Stimulated activated CD4-positive, alpha-beta T cell treated with anti-CD3 and anti-CD28 coated beads, Interleukin-12 subunit alpha, Interleukin-12 subunit beta, amount 100 ng/mL, for 4 hours (primary cell): ENCODE results near the gene OCRL.
A peak's percentile ranks its signal among the peaks of the same experiment; 100 is the strongest.
"Not testable (repeated sequence)": the region's sequence is repeated elsewhere in the genome, so short reads cannot be mapped to it uniquely, and the experiment has no call there.

Experiments
- DNase-seq: peaks from one replicate; pipeline ENCODE4 v3.0.0-alpha.2; 2020

Gene OCRL

DNA sequence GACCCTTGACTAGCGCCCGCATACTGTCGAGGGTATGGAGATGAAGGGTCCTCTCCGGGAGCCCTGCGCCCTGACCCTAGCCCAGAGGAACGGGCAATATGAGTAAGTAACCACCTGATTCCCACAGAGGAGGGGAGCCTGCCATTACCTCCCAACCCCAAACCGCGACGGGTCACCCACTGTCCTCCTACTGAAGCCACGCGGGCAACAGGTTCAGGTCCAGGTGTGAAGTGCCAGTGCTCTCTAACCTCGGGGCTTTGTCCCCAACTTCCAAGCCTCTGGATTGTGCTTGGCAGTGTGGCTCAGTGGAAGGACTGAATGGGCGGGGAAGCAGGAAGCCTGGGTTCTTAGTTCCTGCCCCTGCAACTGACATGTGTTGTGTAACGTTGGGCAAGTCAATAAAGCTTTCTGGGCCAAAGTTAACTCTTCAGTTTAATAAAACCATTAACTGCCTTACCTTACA, 694 bp downstream of the OCRL start:
- peak; percentile 1 for DNase-seq

DNA sequence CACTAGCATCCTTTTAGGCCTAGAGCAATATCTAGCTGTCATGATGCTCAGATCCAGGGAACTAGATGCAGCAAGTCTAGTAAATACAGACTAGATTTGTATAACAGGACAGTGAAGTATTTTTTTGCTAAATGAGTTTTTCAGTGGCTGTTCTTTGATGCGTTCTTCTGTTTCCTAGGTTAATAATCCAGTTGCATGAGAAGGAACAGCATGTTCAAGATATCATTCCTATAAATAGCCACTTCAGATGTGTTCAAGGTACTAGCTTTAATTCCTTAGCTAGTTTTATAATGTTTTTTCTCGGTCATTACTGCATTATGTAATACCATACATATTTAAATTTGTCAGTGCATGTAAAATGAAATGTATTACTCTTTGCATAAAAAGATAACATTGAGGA, 4.7 kb downstream of the OCRL start:
- no peak for DNase-seq

DNA sequence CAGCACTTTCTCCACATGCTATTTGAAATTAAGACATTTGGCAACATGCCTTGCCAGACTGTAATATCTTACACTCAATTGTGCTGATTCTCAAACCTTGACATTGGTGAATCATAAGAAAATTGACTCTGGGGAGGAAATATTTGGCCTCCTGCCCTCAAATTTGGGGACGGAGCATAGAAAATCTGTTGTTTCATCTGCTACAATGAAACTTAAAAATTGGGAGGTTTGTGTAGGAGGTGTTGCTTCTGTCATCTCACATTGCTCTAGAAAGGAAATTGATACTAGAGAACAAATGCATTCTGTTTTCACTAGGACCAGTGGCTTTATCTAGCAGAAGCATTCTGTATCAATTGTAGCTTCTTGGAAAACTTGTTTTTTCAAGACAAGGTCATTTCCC, 5.3 kb downstream of the OCRL start:
- no peak for DNase-seq

DNA sequence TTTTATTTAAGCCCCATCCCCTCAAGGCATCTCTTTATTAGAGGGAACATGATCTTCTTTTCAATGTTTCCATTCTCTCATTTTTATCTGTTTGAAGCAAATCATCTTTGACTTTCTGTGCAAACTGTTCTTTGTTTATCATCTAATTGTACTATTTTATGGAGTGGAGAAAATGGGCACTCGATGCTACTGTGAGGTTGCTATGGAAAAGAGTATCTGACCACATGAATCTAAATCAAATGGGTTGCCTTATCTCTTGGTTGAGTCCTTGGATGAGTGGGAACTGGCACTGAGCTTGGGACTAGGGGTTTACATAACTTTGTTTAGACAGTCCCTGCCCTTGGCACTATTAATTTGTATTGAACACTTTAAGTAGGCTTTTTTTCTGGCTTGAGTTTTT, 9.1 kb downstream of the OCRL start:
- no peak for DNase-seq

DNA sequence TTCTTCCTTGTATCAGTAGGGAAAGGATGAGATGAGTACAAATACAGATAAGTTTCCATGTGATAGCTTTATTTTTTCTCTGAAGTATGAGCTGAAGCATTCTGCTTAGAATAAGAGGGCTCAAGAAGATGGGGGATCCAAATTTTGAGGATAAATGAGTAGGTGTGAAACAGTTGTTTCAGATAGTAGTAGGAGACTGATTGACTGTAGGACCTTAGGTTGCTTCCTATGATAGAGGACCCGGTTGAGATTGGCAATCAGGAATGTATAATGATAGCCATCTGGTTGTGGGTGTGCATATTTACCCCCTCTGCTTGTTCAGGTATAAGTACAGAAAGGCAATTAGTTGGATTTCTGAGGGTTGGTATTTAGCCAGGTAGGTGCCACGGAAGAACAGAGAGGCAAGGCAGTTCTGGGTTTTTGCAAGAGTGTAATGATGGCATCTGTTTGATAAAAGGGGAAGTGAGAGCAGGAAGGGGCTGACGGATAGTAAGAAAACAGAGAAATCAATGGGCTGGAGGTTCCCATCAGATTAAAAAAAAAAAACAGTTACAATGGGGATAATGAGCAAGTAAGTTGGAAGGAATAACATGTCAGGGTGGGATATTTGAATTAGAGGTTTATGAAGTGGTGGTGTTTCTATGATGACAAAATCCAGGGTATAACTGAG, 13.7 kb downstream of the OCRL start:
- no peak for DNase-seq

DNA sequence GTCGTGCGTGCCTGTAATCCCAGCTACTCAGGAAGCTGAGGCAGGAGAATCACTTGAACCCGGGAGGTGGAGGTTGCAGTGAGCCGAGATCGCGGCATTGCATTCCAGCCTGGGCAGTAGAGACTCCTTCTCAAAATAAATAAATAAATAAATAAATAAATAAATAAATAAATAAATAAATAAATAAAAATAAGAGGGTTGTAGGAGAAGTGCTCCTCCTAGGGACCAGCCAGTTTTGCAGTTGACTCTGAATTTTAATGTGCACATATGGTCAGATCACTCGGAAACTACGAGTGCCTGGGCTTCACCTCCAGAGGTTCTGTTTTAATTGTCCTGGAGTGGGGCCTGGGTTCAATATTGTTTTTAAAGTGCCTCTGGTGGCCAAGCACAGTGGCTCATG, 14.8 kb downstream of the OCRL start:
- not testable (repeated sequence) for DNase-seq

DNA sequence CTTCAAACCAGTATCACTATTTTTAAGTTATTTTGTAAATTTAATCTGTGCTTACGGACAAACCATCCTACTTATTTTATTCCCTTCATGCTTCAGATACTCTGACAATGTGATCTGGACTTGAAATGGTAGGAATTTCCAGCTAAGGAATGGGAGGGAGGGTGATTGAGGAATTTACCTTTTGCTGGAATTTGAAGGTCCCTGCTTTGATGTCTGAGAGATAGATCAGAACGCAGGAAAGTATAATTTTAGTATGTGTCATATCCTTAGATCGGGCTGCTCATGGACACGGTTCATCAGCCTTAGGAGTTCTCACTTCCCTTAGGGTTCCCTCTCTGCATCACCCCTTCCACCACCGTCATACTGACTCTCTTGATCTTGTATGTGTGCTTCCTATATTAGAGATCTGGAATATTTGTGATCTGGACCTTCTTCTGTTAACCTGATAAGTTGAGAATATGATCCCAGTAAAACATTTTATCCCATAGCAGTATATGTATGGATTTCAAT, 16.8 kb downstream of the OCRL start:
- DNase-seq: no peak

DNA sequence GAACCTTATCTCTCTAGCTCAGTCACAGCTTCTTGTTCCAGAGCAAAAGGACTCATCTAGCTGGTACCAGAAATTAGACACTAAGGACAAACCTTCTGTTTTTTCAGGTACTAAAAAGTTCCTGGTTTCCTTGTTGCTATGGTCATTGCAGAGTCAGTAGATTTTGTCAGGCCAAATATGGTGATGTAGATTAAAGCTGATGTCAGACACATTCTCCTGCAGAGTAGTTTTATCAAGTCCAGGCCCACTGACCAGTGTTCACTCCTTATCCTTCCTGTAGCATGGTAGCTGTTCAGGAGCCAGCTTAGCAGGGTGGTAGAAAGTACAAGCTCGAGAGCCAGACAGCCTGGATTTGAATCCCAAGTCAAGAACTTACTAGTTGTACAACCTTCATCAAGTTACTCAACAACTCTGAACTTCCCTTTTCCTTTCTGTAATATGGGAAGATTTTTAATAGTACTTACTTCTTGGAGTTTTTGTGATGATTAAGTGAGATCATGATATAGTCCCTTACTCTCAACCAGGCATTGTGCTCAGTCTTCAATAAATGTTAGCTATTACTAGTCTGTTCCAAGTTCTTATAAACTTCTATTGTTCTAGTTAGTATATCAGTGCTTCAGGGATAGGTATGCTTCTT, 17.9 kb downstream of the OCRL start:
- no peak for DNase-seq

DNA sequence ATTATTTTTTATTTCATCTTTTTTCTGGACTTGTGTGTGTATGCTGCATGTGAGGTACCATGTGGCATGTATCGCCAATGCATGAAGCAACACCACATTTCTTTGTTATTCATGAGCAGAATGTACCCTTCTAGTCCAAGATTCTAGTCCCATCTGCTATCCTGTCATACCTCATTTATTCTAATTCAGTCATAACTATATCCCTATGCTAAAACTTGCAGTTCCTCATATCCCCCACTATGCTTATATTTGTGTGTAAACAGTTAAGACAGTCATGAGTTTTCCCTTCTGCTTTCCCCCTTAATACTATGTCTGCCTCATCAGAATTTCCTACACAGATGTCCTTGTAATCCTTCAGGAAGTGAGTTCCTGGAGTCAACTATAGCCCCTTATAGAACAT, 19.7 kb downstream of the OCRL start:
- DNase-seq: no peak

DNA sequence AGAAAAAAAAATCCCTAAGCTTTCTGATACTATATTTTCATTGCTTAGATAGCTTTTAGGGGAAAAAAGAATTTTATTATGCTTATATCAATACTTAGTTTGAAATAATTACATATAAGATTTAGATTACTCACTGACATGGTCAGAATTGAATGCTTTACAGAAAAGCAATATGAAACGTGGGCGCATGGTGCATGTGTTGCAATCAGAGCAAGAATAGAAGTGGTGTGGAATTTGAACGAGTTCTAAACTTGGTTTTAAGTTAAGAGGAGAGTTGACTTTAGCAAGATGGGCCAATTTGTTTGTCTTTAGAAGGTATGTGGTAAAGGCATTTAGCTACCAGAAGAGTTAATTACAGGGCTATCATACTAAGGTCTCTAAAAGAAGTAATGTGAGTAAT, 21.4 kb downstream of the OCRL start:
- DNase-seq: no peak

DNA sequence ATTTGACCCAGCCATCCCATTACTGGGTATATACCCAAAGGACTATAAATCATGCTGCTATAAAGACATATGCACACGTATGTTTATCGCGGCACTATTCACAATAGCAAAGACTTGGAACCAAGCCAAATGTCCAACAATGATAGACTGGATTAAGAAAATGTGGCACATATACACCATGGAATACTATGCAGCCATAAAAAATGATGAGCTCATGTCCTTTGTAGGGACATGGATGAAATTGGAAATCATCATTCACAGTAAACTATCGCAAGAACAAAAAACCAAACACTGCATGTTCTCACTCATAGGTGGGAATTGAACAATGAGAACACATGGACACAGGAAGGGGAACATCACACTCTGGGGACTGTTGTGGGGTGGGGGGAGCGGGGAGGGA, 24.3 kb downstream of the OCRL start:
- not testable (repeated sequence) for DNase-seq

DNA sequence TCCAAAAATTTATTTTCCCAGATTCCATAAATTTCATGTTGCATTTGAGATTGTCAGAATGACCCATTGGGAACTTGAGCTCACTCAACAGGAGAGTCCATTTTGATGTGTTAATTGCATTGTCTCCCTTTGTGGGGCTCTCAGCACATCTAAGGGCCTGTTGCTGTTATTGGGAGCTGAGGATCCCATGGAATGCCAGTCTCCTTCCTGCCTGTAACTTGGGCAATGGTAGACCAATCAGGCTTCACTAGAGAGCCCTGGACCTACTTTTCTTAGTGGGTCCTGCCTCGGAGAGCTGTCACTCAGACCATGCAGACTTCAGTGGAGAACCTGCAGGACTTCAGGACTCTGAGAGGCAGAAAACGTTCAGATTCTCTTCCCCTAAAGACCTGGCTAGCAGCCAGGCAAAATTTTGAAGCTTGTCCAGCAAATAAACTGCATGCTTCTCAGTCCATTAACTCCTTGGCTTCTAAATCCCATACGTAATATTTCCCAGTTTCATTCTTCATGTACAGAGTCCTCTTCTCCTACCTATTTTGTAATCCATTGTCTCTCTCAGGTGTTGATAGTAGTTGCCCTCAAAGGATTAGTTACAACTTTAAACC, 25.1 kb downstream of the OCRL start:
- no peak for DNase-seq

DNA sequence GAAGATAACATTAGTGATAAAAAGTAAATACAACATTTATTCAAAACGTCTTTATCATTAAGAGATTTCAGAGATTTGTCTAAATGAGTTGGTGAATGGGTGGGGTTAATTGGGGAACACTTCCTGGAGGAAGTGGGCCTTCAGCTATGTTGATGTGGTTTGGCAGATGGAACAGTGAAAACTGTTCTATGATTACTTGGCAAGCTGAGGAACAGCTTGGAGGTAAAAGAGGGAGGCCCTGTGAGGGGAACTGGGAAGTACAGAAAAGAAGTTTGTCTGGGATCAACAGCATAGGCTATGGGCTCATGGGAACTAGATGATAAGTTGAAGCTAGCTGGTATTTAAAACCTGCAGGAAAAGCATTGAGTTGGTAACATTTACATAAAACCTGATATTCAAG, 26.0 kb downstream of the OCRL start:
- no peak for DNase-seq

DNA sequence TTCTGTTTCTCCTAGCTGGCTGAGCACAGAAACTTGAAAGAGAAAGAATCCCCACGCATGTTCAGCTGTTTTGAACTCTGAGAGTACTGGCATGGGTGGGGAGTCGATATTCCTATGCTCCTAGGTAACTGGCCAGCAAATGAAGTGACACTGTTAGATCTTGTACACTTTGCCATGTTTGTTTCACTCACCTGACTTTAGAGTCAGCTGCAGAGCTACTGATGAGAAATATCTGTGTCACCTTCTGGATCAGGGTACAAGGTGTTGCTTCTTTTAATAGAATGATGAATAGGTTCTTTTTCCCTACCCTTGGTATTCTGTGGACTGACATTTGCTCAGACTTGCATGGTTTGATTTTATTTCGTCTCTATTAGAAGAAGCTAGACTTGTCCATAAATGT, 28.3 kb downstream of the OCRL start:
- DNase-seq: no peak

DNA sequence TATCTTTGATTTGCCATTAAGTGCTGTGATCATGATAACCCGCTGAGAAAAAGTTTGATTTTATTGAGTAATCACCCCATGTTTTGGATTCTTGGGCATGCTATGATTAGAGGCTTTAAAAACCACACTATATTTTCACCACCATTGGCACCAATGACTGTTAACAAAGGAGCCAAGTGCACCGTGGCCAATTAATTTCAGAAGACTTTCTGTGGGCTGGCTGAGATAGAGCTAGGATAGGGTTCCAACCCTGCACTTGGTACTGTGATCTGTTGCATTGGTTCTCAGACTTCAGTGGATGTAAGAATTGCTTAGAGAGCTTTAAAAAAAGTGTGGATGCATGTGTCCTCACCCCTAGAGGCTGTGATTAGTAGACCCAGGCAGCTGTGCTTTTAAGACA, 32.4 kb downstream of the OCRL start:
- no peak for DNase-seq

DNA sequence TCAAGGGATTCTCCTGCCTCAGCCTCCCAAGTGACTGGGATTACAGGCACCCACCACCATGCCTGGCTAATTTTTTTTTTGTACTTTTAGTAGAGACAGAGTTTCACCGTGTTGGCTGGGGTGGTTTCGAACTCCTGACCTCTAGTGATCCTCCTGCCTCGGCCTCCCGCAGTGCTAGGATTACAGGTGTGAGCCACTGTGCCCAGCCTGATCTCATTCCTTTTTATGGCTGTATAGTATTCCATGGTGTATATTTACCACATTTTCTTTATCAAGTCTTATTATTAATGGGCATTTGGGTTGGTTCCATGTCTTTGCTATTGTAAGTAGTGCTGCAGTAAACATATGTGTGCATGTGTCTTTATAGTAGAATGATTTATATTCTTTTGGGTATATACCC, 33.6 kb downstream of the OCRL start:
- not testable (repeated sequence) for DNase-seq

DNA sequence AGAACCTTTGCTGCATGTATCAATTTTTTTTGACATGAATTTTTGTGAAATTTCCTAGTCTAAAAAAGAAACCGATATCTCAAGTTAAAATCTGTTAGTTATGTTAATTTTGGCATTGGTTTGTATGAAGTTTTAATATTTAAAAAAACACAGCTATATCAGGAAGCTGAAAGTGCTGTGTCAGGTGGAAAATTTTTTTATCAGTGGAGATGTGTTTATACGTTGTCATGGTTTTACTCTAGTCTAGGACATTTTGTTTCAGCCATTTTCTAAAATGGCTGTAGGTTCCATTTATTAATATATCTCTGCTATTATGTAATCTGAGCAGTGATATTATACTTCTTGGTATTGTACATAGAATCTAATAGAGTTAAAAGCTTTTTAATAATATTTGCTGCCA, 34.2 kb downstream of the OCRL start:
- no peak for DNase-seq

DNA sequence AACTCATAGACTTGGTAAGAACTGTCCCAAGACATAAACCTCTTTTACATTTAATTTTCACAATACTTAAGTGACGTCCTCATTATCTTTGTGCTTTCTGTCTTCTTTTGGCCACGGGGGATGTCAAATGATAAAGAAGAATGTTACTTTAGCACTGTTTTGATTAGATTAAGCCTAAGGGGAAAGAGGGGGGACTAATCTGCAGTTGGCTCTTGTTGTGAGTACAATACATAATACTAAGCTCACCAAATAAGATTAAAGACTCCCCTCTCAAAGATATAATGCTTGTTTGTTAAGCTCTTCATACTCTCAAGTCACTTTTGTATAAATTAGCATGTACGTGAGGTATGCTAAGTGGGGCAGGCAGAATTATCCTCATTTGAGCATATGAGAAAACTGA, 36.5 kb downstream of the OCRL start:
- DNase-seq: no peak

DNA sequence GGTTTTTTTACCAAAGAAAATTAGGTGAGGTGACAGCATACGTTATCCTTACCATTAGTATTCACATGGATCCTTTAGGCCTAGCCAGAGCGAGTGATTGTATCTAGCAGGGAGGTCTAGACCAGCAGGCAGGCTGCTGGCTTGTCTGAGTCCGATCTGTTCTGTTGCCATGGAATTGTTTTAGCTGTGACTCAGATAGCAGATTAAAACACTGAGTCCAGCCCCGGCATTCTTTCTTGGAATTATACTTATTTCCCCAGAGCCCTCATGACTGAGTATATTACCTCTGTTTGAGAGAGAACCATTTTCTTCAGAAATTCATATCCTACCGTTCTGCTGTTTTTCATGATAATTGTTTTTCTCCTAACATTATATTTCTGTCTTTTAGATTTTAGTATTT, 37.4 kb downstream of the OCRL start:
- DNase-seq: no peak

DNA sequence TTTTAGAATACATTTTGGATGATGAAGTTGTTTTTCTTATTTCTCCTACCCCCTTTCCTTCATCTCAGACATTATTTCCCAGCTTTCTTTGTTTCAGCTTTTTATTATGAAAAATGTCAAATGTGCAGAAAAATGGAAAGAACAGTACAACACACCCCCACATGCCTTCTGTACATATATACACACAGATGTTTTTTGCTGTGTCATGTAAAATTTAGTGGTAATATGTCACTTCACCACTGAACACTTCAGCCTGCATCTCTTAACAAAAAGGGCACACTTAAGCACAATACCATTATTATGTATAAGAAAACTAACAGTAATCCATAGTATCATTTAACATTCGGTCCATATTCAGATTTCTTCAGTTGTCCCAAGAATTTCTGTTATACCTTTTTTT, 37.8 kb downstream of the OCRL start:
- DNase-seq: no peak

DNA sequence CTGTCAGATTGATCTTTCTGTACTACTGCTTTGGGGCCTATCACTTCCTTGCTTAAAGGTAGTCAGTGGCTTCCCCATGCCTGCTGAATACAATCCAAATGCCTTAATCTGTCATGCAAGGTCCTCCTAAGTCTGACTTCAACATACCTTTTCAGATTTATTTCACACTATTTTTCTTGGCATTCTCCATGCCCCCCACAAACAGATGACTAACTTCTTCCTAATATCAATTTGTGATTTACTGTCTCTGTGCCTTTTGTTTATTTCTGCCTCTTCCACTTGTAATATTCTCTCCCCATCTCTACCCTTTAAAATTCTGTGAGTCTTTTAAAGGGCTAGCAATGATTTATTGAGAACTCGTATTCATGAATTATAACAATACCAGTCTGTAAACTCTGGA, 41.8 kb downstream of the OCRL start:
- no peak for DNase-seq

DNA sequence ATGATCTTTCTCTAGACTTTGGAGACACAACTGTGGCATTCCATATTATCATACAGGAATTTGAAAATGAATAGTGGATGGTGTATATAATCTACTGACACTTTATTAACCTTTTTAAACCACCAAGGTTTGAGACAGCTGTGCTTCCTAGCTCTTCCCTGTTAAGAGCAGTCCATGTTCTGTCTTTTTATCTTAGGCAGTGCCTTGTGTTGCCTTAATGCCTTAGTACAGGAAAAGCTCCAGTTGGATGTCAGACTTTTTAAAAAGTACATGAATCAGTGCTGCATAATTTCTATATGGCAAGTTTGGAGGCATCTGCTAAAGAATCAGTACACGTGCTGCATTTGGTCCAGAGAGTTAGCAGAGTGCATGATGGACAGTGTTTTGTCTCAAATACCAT, 45.1 kb downstream of the OCRL start:
- no peak for DNase-seq

DNA sequence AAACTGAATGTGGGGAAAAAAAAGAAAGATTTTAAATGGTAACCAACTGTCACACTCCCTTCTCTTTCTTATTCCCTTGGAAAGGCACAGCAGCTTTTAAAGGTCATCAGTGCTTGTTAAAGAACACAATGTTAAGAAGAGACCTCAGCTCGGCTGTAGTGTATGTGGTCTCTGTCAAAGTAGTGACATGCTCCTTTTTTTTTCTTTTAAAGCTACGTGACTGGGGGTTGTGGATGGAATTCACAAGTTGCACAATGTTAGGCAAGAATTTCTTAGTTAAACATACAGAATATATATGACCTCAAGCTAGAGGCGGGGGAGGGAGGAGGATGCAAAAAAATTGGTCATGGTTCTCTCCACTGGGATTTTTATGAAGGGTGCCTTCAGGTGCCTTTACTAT, 45.6 kb downstream of the OCRL start:
- DNase-seq: no peak

DNA sequence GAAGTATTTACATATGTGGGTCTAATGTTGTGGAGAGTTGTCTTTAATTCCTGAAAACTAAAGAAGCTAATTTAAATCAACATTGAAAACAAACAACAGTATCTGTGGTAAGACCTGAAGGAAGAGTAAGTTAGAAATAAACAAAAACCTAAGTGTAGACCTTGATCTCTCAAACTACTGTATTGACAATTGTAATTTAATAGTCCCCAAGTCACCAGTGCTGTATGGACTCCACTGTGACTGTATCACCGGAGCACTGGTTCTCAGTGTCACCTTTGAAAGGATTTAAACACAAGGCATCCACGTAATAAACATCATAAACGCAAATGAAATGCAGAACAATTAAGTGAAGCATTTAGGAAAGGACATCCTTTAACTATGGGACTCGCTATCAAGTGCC, 46.4 kb downstream of the OCRL start:
- DNase-seq: no peak

DNA sequence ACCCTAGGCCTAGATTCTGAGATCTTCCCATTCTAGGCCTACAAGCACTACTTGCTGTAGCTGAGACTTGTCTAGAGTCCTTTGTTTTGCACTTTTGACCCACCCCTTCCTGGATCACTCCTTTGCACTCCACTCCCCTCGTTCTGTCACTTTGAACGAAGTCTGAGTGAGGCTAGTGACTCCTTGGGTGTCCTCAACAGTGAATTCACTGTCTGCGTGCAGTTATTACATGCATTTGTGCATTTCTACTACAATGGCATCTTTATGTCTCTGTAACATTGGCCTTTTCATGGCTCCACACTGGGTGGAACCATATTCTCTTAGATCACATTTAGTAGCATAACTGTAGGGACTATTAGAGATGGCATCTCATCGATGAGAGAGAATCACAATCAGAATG, 50.5 kb downstream of the OCRL start:
- DNase-seq: no peak
